CD1c-positive myeloid dendritic cell (primary cell): ENCODE results near the gene PTX4.
"Not testable (repeated sequence)": the region's sequence is repeated elsewhere in the genome, so short reads cannot be mapped to it uniquely, and the experiment has no call there.

Experiments used
- DNase-seq: peaks from one replicate; pipeline ENCODE4 v3.0.0-alpha.2; 2016; ENCODE audit errors: extremely low spot score

Gene PTX4

DNA sequence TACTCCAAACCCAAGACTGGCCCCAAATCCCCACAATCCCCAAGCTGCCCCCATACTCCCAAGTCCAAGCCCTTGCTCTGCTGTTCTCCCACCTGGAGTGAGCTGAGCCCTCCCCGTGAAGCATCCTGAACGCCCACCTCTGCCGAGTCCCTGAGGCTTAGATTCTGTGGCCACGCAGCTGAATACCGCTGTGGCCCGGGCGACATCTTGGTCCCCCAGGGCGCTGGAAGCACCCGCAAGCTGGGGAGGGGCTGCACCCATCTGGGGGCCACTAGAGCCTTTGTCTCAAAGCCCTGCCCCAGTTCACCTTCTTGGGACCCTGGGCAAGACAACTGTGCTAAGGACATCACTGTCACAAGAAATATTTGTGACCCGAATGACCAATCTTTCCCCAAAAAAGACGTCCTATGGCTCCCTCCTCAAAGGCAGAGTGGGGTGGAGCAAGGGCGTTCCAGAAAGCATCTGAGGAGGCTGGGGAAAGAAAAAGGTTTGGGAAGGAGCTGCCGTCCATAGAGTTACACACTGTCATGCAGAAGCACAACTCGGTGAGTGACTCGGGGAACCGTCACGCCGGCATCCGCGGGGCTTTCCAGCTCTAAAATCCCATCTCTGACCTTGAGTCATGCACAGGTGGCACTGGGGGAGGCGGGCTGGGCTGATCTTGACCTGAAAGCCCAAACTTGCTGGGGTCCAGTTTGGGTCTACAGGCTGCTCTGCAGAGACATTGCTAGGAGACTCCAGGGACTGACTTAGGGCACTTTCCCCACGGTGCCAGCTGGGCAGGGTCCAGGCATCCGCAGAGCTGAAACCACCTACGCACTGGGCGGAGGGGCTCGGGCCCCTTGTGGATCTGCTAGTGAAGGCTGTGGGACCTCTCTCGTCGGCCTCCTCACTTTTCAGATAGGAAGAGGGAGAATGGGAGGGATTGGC lies 6.6 kb downstream of the PTX4 start:
- no peak for DNase-seq

DNA sequence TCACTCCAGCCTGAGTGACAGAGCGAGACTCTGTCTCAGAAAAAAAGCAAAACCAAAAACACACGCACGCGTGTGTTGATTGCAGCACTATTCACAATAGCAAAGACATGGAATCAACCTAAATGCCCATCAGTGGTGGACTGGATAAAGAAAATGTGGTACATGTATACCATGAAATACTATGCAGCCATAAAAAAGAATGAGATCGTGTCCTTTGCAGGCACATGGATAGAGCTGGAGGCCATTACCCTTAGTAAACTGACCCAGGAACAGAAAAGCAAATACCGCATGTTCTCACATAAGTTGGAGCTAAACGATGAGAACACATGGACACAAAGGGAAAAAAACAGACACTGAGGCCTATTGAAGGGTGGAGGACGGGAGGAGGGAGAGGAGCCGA lies 9.8 kb downstream of the PTX4 start:
- not testable (repeated sequence) for DNase-seq

DNA sequence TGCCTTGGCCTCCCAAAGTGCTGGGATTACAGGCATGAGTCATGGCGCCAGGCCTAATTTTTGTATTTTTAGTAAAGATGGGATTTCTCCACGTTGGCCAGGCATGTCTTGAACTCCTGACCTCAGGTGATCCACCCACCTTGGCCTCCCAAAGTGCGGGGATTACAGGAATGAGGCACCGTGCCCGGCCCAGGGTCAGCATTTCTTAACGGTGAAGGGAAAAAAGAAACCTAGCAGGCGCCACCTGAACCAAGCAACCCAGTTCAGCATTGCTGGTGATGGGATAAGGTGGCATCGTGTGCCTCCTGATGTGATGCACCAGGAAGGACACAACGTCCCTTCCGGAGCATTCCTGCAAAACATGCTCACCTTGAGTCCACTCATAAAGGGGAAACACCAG lies 11.7 kb downstream of the PTX4 start:
- no peak for DNase-seq

DNA sequence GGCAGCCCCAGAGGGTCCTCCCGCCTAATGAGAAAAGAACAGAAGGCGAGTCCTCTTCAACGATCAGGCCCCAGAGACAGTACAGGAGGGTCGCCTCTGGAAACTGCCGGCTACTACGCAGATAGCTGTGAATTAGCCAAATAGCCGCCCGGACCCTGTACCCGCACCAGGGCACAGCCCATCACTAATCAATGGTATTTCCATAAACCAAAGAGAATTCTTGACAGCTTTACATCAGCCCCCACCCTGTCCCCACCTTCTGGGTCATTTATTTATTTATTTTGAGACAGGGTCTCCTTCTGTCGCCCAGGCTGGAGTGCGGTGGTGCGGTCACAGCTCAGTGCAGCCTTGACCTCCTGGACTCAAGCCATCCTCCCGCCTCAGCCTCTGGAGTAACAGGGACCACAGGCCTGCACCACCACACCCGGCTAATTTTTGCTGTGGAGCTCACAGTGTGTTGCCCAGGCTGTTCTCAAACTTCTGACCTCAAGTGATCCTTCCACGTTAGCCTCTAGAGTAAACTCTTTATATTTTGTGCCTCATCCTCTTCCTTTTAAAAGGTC lies 13.1 kb downstream of the PTX4 start:
- DNase-seq: no peak

DNA sequence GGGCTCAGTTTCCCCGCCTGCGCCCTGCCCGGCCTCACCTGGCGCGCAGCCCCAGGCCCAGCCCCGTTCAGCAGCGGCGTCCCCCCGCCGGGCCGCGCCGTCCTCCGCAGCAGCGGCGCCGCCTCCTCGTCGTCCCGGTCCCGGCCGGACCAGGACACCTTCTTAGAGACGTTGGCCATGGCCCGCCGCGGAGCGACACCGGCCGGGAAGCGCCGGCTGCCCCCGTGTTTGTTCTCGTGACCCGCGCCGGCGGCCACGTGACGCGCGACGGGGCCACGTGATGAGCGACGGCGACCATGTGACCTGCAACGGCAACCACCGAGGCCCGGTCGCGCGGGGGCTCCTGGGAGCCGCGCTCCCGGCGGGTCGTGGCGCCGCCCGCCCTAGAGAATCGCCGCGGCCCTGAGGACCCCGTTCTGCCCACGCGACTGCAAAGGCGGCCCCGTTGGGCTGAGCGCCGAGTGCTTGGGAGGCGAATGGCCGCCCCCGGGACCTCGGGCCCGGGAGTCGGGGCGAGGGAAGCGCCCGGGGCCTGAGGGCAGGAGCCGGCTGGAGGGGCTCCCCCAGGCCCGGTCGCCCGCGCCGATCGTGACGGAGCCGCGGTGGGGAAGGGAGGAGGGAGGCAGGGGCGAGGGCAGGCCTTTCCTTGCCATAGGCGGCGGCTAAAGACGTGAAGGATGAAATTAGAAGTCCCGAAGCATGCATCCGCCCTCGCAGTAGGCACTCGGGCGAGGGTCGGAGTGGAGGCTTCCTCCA lies 13.8 kb downstream of the PTX4 start, which contains the start of gene CLCN7:
CLCN7 (minus strand) TSS at position 233 of the 756 bp plus-strand sequence; CDS start at position 179, 54 bp downstream.
- DNase-seq: peak; percentile 93

DNA sequence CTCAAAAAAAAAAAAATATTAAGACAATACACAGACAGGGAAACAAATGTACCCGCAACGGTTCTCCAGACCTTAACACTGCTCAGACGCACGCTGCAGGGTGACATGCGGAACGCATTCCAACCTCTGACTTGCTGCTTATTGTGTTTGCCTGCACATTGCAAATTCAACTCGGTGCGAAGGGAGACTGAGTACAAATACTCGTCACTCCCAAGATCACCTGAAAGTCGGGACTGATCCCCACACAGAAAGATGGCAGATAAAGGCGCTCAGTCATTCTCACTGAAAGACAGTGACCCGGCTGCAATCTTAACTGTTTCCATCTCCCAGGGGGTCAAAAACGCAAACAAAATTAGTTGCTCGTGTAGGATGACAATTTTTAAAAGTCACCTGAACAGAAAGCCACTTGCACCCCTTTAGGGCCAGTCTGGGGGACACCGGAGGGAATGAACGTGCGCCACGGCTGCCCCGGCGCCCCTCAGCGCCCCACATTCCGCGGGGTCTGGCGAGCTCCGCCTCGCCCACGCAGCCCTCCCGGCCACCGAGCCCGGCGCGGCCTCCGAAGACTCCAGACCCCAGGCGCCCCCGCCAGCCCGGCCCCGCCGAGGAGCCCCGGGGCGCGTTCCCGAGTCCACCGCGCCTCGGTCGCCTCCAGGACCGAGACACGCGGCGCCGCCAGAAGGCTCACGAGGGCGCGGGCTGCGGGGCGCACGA lies 14.5 kb downstream of the PTX4 start:
- DNase-seq: no peak

DNA sequence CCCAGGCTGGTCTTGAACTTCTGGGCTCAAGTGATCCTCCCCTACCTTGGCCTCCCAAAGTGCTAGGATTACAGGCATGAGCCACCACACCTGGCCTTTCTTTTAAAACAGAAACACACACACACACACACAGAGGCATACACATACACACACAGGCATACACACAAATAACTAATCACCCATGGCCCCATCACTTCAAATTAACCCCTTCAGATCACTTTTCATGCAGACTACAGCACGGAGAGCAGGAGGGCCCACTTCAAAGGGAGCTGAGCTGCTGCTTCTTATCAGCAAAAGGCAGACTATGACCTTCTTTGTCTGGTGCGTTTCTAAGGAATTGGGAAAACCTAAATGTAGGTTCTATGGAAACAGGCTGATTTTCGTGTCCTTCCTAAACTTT lies 15.8 kb downstream of the PTX4 start:
- no peak for DNase-seq

DNA sequence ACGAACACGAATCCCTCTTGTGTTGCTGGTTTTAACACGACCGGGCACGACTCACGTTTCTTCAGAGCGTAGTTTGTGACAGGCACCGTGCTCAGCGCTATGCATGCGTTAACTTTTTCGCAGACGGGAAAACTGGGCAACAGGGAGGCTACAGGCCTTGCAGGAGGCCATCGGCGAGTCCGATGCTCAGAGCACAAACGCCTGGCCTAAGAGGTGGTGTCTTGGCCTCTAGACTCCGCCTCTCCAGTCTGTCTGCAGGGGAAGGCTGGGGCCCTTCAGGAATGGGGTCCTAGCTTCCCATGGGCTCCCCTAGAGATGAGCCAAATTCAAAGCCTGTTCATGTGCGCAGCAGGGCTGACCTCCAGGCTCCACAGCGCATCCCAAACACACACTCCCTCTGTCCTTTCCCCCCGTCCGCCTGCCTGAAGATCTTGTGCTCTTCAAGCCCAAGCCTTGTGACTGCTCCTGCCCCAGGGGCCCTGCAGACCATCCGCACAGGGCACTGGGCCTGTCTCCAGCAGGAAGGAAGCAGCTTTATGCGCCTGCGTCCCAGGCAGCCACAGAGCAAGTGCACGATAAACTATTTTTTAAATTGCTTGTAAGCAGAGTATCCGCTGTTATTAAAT lies 17.1 kb downstream of the PTX4 start:
- DNase-seq: peak; percentile 34

DNA sequence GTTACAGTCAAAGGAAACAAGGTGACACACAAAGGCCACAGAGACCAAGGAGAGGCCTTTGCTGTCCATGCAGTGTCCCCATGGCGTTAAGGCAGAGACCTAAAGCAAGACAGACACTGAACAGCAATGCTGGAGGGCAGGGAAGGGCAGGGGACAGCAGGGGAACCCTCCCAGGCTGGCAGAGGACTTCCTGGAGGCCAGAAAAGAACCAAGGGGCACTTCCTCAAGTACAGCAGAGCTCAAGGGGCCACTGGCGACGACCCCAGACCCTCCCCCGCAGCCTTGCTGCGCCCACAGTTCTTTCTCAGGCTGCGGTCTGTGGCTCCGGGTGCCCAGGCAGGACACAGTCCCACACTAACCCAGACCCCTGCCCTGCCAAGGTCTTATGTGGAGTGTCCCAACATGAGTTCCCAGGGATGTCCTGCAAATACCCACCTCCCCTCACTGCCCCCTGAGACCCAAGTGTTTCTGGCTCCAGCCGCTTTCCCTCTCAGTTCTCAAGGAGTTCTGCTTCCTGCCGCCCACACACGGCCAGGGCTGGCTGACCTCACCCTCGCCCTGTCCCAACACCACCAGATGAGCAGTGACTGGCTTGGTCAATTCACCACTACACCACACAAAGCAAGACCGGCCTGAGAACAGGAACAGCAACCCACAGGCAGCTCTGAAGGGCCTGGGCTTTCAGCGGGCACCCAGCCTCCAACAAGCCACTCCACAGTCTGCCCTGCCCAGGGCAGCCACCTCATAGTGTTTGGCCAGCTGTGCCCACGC lies 18.1 kb downstream of the PTX4 start:
- peak; percentile 96 for DNase-seq

DNA sequence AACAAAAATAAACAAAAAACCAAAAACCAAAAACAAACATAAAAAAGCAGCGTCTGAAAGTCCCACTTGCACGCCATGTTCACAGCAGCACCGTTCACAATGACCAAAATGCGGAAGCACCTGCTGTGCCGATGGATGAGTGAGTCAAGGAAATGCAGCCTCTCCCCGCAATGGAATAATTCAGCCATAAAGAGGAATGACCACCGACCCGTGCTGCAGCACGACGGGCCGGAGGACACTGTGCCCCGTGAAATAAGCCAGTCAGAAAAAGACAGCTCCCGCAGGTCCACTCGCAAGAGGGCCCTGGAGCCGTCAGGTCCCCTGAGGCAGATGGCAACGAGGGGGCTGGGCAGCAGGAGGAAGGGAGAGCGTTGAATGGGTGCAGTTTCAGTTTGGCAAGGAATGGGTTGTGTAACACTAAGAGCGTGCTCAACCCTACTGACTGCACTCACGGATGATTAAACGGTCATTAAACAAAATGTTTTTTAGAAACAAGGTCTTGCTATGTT lies 19.0 kb downstream of the PTX4 start:
- peak; percentile 91 for DNase-seq

DNA sequence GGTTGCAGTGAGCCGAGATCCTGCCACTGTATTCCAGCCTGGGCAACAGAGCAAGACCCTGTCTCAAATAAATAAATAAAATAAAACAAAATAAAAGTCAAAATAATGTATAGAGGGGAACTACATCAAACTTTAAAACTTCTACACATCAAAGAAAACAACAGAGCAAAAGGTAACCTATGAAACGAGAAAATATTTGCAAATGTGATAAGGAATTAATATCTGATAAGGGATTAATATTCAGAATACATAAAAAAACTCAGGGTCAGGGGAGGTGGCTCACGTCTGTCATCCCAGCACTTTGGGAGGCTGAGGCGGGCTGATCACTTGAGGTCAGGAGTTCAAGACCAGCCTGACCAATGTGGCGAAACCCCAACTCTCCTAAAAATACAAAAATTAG lies 19.6 kb downstream of the PTX4 start:
- not testable (repeated sequence) for DNase-seq

DNA sequence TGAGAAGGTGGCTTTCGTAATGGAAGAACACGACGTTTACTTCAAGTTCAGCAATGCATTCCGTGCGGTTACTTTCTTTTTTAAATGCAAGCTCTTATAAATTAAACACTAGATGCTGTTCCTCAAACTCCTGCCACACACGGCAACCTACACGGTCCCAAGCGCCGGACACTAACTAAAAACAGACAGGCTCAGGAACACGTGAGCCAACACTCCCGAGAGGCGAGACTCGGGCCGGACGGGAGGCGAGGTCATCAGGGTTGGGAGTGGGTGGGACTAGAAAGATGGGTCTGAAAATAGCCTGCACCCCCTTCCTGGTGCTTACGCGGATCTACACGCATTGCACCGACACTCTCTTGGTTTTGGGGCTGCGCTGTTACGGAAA lies 20.3 kb downstream of the PTX4 start:
- peak; percentile 72 for DNase-seq

DNA sequence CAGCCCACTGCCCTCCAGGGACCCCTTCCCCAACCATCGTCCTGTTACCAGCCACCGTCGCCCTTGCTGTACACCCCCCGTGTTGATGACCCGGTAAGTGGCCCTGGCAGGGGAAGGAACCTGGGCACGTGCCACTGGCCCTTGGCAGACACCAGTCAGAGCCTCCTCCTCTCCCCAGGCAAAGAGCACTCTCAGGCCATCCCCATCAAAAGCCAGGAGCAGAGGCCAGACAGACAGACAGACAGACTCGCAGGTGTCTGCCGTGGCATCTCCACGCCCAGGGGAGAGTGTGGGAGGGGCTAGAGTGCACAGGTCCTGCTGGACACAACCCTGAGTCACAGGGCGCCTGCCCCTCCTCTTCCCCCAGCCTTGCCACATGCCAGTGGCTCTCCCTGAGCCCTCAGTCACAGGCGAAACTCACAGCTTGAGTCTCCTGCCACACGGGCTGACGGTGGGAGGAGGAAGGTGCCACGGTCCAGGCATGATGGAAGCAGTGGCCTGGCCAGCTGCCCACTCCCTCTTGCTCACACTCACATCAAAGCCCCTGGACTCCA lies 21.7 kb downstream of the PTX4 start:
- peak; percentile 17 for DNase-seq

DNA sequence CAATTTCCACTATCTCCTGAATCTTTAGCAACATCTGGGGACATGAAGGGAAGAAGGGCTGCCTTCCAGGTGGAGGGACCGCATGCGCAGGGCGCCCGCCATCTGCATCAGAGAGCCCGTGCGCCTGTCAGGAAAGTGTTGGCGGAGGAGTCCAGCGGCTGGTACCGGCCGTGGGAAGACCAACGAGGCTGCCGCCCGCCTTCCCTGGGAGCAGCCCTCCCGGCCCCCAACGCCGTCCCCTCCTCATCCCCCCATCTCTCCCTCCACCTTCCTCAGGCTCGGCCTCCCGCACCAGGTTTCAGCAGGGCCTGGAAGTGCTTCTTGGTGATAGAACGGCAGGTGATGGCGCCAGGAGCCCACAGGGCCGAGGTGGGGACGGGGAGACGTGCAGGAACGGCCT lies 22.7 kb downstream of the PTX4 start:
- no peak for DNase-seq

DNA sequence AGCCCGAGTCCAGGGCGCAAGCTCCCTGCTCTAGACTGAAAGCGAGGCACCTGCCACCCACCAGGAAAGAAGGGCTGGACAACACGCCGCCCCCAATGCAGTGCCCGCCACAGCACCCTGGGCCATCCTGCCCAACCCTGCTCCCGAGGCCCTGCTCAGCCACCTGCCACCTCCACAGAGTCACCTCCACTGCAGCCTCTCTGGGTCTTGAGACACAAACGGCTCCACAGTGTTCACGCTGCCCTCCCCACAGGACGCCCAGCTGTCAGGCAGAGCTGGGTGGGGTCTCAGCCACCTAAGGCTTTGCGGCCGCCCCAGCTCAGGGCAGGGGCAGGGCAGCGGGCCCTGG lies 23.2 kb downstream of the PTX4 start:
- DNase-seq: no peak

DNA sequence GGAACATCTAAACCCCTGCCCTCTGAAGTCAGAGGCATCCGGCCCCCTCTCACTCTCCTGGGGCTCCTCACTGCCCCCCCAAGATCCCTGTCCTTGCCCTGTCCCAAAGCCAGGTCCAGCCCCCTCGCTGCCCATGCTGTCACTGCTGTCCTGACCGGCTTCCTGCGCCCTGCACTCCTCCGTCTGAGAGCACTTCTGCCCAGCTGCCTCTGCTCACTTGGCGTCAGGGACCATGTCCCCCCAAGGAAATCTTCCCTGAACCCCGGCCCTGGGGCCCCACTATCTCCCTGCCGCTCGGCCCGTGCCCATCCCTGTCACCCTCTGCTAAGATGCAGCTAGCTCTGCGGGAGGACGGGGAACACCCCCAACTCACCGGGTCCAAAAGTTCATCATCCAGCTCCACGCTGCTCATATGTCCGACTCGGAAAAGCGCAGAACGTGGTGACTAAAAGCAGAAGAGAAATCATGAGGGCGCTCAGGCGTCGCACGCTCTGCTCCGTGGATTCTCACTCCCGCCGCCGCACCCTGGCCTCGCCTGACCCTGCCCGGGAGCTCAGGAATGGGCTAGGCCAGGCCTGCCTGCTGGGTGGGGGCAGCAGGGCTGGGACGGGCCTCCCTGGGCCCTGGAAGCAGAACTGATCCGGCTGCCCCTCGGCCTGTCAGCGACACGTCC lies 23.7 kb downstream of the PTX4 start:
- DNase-seq: no peak

DNA sequence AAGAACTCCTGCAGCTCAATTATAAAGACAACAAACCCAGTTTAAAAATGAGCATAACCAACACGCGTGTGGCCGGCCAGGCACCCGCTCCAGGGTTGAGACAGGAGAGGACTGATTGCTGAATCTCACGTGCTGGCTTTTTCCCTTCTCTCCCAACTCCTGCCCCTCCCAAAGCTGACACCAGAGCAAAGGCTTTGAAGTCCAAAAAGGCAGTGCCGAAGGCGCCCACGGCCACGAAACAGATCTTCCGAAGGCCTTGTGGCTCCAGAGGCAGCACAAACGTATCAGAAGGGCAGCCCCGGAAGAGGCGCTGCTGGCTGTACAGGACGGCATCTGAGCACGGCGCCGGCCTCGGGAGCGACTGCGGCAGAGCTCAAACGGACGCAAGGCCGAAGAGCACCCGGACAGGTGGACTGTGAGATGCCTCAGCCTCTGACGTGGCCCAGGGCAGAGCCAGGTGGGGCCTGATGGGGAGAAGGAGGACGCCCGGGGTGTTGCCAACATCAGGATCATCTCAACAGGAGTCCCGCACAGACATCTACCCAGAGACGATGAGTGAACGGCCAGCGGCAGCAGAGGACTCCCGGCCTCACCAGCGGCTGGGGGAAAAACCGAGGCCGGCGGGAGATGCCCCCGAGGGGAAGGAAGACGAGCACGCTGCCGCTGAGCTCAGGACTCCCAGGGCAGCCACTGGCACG lies 24.4 kb downstream of the PTX4 start:
- no peak for DNase-seq

DNA sequence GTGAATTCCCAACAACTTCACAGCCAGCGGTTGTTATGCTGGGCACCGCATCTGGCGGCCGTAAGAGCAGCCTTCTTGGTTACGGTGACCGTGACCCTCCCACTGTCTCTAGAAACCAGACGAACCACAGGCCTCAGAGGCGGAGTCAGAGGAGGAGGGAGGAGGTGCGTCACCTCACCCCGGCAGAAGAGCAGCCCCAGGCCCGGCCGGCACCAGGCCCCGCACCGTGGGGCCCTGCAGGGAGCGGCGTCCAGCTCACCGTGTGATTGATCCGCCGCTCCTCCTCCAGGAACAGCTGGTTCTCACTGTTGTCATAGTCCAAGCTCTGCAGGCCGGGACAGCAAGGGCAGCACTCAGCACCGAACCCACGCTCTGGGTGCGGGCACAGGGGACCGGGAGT lies 27.6 kb downstream of the PTX4 start:
- DNase-seq: no peak

DNA sequence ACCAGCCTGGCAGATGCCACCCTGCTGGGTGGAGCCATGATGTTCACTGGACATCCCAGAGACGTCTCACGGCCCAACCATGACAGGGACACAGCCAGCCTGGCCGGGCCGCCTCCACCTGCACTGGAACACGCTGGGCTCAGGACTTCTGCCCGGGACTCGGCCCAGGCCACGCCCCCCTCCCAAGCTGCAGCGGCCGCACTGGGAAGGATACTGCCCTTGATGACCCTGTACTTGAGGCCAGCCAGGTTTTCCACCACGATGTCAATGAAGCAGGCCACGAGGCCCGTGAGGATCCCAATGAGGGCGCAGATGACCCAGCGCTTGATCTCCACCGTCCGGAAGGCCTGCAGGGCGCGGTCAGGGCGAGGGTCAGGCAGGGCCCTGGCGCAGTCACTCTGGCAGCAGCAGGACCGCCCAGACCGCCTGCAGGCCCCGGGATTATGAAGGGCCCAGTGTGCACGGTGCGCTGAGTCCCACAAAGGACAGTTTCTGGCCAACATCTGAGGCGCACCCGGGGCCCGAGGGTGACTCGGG lies 28.1 kb downstream of the PTX4 start:
- no peak for DNase-seq
